Stomach (tissue), 9 donors: ENCODE results near the gene FAM117A. TPM values are rescaled to one million over a fixed set of nuclear protein-coding genes. Genes with fewer than 3 reads are reported as not detected.

Experiments used
- DNase-seq, 2 donors: peaks; one replicate each; pipeline versions ENCODE4 v3.0.0 to v3.0.0-alpha.2; 2013 to 2019
- H3K27ac ChIP-seq, 5 donors: fragments of 200-600 bp in 4 of 5; sonication (generic) in 4 of 5; one replicate each; pipeline ENCODE4 v1.5.1; 2013 to 2019; ENCODE audit warnings: mild to moderate bottlenecking in 1 of 5, moderate library complexity in 1 of 5
- H3K27me3 ChIP-seq, 3 donors: fragments of 200-600 bp; sonication (generic); one replicate each; pipeline ENCODE4 v1.5.1; 2017 to 2019; ENCODE audit warnings: mixed run types in 1 of 3
- H3K36me3 ChIP-seq, 4 donors: fragments of 200-600 bp; sonication (generic); 1 replicate in 3 of 4; 2 replicates in 1 of 4; pipeline ENCODE4 v1.5.1; 2016 to 2019
- H3K4me1 ChIP-seq, 4 donors: fragments of 200-600 bp; sonication (generic); one replicate each; pipeline ENCODE4 v1.5.1; 2016 to 2019
- H3K4me3 ChIP-seq, 4 donors: fragments of 200-600 bp; sonication (generic) in 3 of 4; one replicate each; pipeline ENCODE4 v1.5.1; 2016 to 2019; ENCODE audit warnings: mild to moderate bottlenecking in 1 of 4
- H3K9me3 ChIP-seq, 4 donors: fragments of 200-600 bp; sonication (generic); one replicate each; pipeline ENCODE4 v1.5.1; 2016 to 2019
- CTCF ChIP-seq, 7 experiments: fragments of 450-650 bp in 4 of 7; fragments of 200-600 bp in 3 of 7; sonication (generic) in 3 of 7; IDR thresholded peaks; one replicate each; pipeline ENCODE4 v1.5.1; 2016 to 2019; ENCODE audit warnings: antibody characterized with exemption in 7 of 7, control low read depth in 2 of 7, mild to moderate bottlenecking in 1 of 7
- EP300 ChIP-seq: sonication (generic); formaldehyde crosslinking; IDR thresholded peaks from one replicate; pipeline ENCODE4 v1.6.1; 2017; ENCODE audit warnings: antibody characterized with exemption
- POLR2A ChIP-seq, 4 donors: fragments of 450-650 bp; IDR thresholded peaks; one replicate each; pipeline ENCODE4 v1.6.1; 2016; ENCODE audit warnings: antibody characterized with exemption in 4 of 4, control low read depth in 2 of 4, mild to moderate bottlenecking in 1 of 4, moderate library complexity in 1 of 4
- POLR2AphosphoS5 ChIP-seq, 3 donors: sonication (generic); formaldehyde crosslinking; IDR thresholded peaks; one replicate each; pipeline ENCODE4 v1.6.1; 2016; ENCODE audit warnings: antibody characterized with exemption in 3 of 3
- WGBS, 5 donors: extraction: QIAGEN DNeasy Blood & Tissue Kit in 3 of 5; methylation state at CpG; one replicate each; pipeline versions ENCODE4 v1.1.5 to v1.1.7; 2013 to 2018; 5-methylcytosine and 5-hydroxymethylcytosine counted together
- intact Hi-C: fragments of 100-400 bp; cut with DNase I; formaldehyde crosslinking; loops from one replicate; pipeline ENCODE4 v1.15.1; 2023; ENCODE audit warnings: low total_unique reads
- polyA plus RNA-seq, 3 donors: library from polyadenylated mRNA; stranded (reverse); fragments of 200-250 nt; gene quantifications; one replicate each; pipeline ENCODE4 v1.2.3, GENCODE V29; 2013
- total RNA-seq, 5 donors: library from RNA; depleted of rRNA; stranded (reverse); fragments of >200 nt; gene quantifications; one replicate each; pipeline versions ENCODE4 v1.1.0 to v1.2.3, GENCODE V29; 2014 to 2016
- donor health status: healthy with polysubstance abuse.
- donor health status: Bipolar disorder and iron deficiency.
- donor health status: healthy.

FAM117A gene
- total and polyA plus RNA-seq, 8 donors, result 0.58 to 39.7 (median 6.1) TPM

- Histone ChIP-seq H3K4me3 (no peak overlapping the region), H3K9me3 (no peaks in the 10 kb centered on the region), H3K36me3 (no peaks in the 10 kb centered on the region), H3K27ac (no peak overlapping the region), H3K4me1 (peaks cover 21 to 49% (median 34%) of the 10 kb centered on the region in 4 donors), H3K27me3 (no peaks in the 10 kb centered on the region)
- TF ChIP-seq POLR2A (IDR thresholded peaks at IDR 0.05), result no peak
- no peak for TF ChIP-seq CTCF (IDR thresholded peaks at IDR 0.05)
- TF ChIP-seq EP300, result no peak
- no peak for DNase-seq
- 85 to 97% (median 95%) methylated on average over 13 of the region's 13 CpGs for WGBS, 5 donors
- intact Hi-C loops, result no loop called here
Observed at GRCh38 chr17:49734515-49735490, 29.1 kb downstream of the FAM117A start.

GRCh38 chr17:49731435-49731831, 32.5 kb downstream of the FAM117A start:
- no peaks in the 10 kb centered on the region for H3K9me3 ChIP-seq
- TF ChIP-seq POLR2A (IDR thresholded peaks at IDR 0.05) (no peak), POLR2AphosphoS5 (IDR thresholded peaks at IDR 0.05) (no peak), CTCF (IDR thresholded peaks at IDR 0.05) (no peak), EP300 (no peak)
- H3K4me1 ChIP-seq, result peaks cover 5 to 48% (median 29%) of the 10 kb centered on the region in 4 donors
- no peaks in the 10 kb centered on the region for H3K27me3 ChIP-seq
- intact Hi-C loops, result no loop called here
- 70 to 85% (median 75%) methylated on average over 4 of the region's 4 CpGs for WGBS, 5 donors
- peak overlapping the region in 2 of 5 donors; percentile 60 to 79 for H3K27ac ChIP-seq
- H3K4me3 ChIP-seq, result no peak overlapping the region
- H3K36me3 ChIP-seq, result peaks cover 0 to 5% (median 1%) of the 10 kb centered on the region in 4 donors
- no peak for DNase-seq

- peaks cover 5 to 48% (median 29%) of the 10 kb centered on the region in 4 donors for H3K4me1 ChIP-seq
- H3K27me3 ChIP-seq, result no peaks in the 10 kb centered on the region
- H3K4me3 ChIP-seq, result no peak overlapping the region
- TF ChIP-seq EP300, result no peak
- no peak for TF ChIP-seq POLR2A (IDR thresholded peaks at IDR 0.05)
- TF ChIP-seq POLR2AphosphoS5 (IDR thresholded peaks at IDR 0.05), result no peak
- TF ChIP-seq CTCF (IDR thresholded peaks at IDR 0.05), result no peak
- intact Hi-C loops, result no loop called here
- no peak for DNase-seq
- 73 to 85% (median 80%) methylated on average over 5 of the region's 5 CpGs for WGBS, 5 donors
- H3K27ac ChIP-seq, result peak overlapping the region in 4 of 5 donors; percentile 48 to 79 (median 66)
- H3K9me3 ChIP-seq, result no peaks in the 10 kb centered on the region
- peaks cover 0 to 8% (median 3%) of the 10 kb centered on the region in 4 donors for H3K36me3 ChIP-seq
Observed at GRCh38 chr17:49730785-49731434, 33.0 kb downstream of the FAM117A start.

GRCh38 chr17:49730078-49730784, 33.7 kb downstream of the FAM117A start:
- peak overlapping the region in 4 of 5 donors; percentile 48 to 79 (median 66) for H3K27ac ChIP-seq
- DNase-seq, result peak; percentile 55 to 91
- TF ChIP-seq POLR2AphosphoS5 (IDR thresholded peaks at IDR 0.05) (peak; percentile 19 to 55 (median 40)), EP300 (no peak)

More at GRCh38 chr17:49730078-49730784, 33.7 kb downstream of the FAM117A start:
- Histone ChIP-seq H3K4me3 (no peak overlapping the region), H3K4me1 (peaks cover 5 to 48% (median 29%) of the 10 kb centered on the region in 4 donors), H3K27me3 (no peaks in the 10 kb centered on the region), H3K36me3 (peaks cover 0 to 13% (median 8%) of the 10 kb centered on the region in 4 donors), H3K9me3 (no peaks in the 10 kb centered on the region)
- intact Hi-C loops, result no loop called here
- 16 to 49% (median 25%) methylated on average over 4 of the region's 4 CpGs for WGBS, 5 donors
